ENCODE results near the gene SMARCA4.
A peak's percentile ranks its signal among the peaks of the same experiment; 100 is the strongest.
"Not testable (repeated sequence)": the region's sequence is repeated elsewhere in the genome, so short reads cannot be mapped to it uniquely, and the experiment has no call there.

SMARCA4 gene

DNA sequence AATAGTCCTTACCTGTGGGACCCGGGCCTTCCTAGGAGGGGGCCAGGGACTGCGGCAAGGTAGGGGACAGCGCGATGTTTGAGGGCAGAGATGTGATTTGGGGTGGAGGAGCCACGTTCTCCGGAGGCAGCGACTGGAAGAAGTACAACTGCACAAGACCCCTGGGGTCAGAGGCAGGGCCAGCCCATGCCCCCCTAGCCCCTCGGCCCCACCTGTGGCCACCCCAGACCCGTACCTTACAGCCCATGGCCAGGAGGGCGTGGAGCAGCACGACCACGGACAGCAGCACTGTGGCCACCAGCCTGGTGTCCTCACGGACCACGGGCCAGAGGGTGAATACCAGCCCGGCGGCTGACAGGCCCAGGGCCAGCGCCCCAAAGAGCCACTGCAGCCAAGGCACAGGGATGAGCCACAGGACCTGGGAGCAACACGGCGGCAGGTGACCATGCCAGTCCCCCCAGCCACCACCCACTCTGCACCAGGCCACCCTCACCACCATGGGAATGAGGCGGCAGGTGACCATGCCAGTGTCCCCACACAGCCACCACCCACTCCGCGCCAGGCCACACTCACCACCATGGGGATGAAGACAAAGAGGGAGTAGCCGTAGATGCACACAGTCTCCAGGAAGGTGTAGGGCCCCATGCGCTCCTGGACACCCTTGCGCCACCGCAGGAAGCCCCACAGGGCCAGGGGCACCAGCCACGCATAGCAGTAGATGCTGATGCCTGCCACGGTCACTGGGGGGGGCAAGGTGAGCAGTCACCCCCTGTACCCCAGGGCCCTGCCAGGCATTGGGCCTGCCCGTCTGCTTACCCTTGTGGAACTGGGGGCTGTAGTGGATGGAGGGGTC is 37.3 kb upstream of the SMARCA4 start:
- Mint-ChIP-seq H3K4me1 (peaks cover 18% of the 10 kb centered on the region), H3K4me3 (no peak overlapping the region), H3K27me3 (no peaks in the 10 kb centered on the region), H3K27ac (no peak overlapping the region), H3K9me3 (no peaks in the 10 kb centered on the region)
- ATAC-seq: peak; percentile 10
- DNase-seq: no peak

DNA sequence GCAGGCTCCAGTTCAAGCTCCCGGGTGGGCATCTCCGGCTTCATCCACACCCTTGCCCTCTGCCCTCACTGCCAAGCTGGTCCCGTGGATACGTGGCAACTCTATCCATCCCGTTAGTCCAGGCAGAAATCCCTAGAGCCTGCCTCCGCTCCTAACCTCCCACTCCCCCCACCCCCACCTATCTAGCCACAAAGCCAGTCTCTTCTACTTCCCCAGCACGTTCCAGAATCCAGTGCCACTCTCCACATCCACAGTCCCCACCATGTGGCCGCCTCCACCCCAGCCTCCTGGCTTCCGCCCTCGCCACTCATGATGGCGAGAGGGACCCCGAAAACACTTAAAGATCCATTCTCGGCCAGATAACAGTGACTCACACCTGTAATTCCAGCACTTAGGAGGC is 36.2 kb upstream of the SMARCA4 start:
- H3K27me3 Mint-ChIP-seq: no peaks in the 10 kb centered on the region
- ATAC-seq (no peak), DNase-seq (no peak)
- H3K27ac Mint-ChIP-seq: no peak overlapping the region
- peaks cover 23% of the 10 kb centered on the region for H3K4me1 Mint-ChIP-seq
- no peaks in the 10 kb centered on the region for H3K9me3 Mint-ChIP-seq
- no peak overlapping the region for H3K4me3 Mint-ChIP-seq

DNA sequence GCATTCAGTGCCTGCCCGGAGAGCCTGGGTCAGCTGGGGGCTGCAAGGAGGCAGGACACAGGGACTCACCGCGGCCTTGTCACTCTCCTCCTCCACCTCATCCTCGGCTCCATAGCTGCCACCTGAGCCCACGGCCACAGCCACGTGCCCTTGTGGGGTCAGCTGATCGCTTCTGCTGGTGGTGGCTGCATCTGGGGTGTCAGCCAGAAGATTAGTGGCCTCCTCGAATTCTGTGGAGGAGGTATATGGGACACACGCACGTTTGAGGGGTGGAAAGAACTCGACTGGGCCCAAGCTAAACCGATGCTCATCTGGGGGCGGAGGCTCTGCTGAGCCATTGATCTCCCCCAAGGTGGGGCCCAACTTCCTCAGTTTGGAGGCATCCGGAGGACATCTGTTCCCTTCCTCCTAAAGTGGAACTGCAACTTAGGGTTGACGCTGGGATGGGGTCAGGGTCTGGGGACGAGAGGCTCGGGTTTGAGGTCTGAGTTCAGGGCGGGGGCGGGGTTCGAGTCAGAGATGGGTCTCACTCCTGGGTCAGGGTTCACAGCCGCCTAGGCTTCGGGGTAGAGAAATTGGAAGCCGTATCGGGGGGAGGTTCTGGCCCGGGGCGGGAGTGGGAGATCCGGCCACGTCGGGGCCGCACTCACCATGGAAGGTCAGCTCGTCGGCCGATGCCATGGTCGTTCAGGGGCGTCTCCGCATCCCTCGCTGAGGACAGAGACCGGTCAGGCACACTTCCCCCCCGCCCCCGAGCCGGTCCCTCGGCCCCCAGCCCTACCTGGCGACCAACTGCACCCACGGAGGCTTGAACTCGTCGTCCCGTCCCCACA is 32.9 kb upstream of the SMARCA4 start:
- peaks cover 33% of the 10 kb centered on the region for H3K4me1 Mint-ChIP-seq
- no peaks in the 10 kb centered on the region for H3K27me3 Mint-ChIP-seq
- no peaks in the 10 kb centered on the region for H3K9me3 Mint-ChIP-seq
- H3K27ac Mint-ChIP-seq: peak overlapping the region; percentile 93 to 97
- DNase-seq (no peak), ATAC-seq (peak; percentile 37)
- peak overlapping the region; percentile 95 to 96 for H3K4me3 Mint-ChIP-seq

DNA sequence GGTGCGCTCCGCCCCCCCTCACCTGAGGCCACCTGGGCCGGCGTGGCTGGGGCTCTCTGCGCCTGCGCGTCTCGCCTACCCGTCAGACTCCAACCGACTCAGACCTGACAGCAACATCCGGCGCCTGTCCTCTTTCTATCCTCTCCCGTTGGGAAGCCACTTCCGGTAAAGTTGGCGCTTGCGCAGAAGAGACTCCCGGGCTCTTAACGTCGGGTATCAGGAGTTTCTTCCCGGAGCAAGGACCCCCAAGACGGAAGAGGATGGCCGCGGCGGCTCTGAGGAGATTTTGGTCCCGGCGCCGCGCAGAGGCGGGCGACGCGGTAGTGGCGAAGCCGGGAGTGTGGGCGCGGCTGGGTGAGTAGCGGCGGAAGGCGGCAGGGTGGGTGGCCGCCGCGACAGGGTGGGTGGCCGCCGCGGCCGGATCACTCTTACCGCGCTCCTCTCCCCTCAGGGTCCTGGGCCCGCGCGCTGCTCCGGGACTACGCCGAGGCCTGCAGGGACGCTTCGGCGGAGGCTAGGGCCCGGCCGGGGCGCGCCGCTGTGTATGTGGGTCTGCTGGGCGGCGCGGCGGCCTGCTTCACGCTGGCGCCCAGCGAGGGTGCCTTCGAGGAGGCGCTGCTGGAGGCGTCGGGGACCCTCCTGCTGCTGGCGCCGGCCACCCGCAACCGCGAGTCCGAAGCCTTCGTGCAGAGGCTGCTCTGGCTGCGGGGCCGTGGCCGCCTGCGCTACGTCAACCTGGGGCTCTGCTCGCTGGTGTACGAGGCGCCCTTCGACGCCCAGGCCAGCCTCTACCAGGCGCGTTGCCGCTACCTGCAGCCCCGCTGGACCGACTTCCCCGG is 32.0 kb upstream of the SMARCA4 start, which contains the start of the genes TIMM29 and YIPF2:
Gene TIMM29, plus strand, starts transcription at position 249 of the 839 bp plus-strand sequence. Its CDS starts 12 bp downstream, at position 261.
Gene YIPF2, minus strand, starts transcription at position 77 of the 839 bp plus-strand sequence. CDS start 229 bp downstream, outside the sequence.
- Mint-ChIP-seq H3K4me3 (peak within 1 kb of the TSS; percentile 95 to 96), H3K27me3 (no peaks in the 10 kb centered on the region), H3K4me1 (peaks cover 33% of the 10 kb centered on the region), H3K27ac (peak within 1 kb of the TSS; percentile 93 to 97), H3K9me3 (no peaks in the 10 kb centered on the region)
- peak; percentile 92 to 96 for DNase-seq
- ATAC-seq: peak; percentile 94

DNA sequence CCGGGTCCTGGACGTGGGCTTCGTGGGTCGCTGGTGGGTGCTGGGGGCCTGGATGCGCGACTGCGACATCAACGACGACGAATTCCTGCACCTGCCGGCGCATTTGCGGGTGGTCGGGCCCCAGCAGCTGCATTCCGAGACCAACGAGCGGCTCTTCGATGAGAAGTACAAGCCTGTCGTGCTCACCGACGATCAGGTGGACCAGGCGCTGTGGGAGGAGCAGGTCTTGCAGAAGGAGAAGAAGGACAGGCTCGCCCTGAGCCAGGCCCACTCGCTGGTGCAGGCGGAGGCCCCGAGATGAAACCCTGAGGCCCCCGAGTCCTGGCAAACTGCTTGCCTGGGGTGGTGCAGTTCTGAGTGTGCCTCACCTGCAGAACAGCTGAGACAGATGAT is 31.4 kb upstream of the SMARCA4 start:
- H3K4me3 Mint-ChIP-seq: peak overlapping the region; percentile 95 to 96
- no peak for ATAC-seq
- DNase-seq: no peak
- no peaks in the 10 kb centered on the region for H3K9me3 Mint-ChIP-seq
- H3K4me1 Mint-ChIP-seq: peaks cover 29% of the 10 kb centered on the region
- H3K27ac Mint-ChIP-seq: peak overlapping the region in 1 of 2 donors; percentile 54
- no peaks in the 10 kb centered on the region for H3K27me3 Mint-ChIP-seq

DNA sequence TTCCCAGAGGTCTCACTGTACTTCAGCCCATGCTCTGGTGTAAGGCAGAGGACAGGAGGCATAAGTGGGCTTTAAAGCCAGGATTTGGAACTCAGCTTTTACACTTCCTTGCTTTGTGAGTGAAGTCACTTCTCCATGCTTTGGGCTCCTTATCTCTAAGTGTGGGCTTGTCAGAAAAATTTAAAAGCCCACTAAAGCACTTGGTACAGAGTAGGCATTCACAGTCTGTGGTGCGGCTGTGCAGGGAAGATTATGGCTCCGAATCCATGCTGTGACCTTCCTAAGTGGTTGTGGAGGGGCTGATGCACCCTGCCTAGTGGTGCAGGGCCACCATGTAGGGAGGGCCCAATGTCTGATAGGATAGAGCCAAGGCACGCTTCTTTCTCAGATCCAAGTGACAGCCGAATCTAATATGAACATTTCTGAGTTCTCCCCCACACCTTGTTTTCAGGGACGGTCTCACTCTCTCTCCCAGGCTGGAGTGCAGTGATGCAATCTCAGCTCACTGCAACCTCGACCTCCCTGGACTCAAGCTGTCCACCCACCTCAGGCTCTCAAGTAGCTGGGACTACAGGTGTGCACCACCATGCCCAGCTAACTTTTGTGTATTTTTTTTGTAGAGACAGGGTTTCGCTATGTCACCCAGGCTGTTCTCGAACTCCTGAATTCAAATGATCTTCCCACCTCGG is 25.3 kb upstream of the SMARCA4 start:
- Mint-ChIP-seq H3K9me3 (no peaks in the 10 kb centered on the region), H3K27me3 (no peaks in the 10 kb centered on the region)

DNA sequence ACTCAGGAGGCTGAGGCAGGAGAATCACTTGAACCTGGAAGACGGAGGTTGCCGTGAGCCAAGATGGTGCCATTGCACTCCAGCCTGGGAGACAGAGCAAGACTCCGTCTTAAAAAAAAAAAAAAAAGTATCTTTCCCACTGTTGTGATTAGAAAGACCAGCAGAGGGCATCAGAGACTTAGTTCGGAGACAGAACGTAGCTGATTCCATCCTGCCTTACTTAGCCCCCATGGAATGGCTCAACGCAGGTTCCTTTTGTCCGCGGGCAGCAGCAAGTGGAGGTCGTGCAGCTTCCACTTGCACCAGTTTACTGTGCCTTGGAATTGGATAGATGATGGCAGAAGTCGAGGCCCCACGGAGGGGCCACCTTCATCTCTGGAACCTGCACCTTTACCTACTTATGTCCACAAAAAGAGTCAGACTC is 24.2 kb upstream of the SMARCA4 start:
- Mint-ChIP-seq H3K27me3 (no peaks in the 10 kb centered on the region), H3K4me1 (peaks cover 8% of the 10 kb centered on the region), H3K9me3 (no peaks in the 10 kb centered on the region), H3K4me3 (peak overlapping the region in 1 of 2 donors; percentile 51), H3K27ac (no peak overlapping the region)
- DNase-seq (peak; percentile 28 to 49), ATAC-seq (peak; percentile 80)

More for the DNA sequence above, 25.3 kb upstream of the SMARCA4 start:
- H3K4me1 Mint-ChIP-seq: peaks cover 15% of the 10 kb centered on the region
- DNase-seq (no peak), ATAC-seq (no peak)
- no peak overlapping the region for H3K27ac Mint-ChIP-seq
- H3K4me3 Mint-ChIP-seq: no peak overlapping the region

DNA sequence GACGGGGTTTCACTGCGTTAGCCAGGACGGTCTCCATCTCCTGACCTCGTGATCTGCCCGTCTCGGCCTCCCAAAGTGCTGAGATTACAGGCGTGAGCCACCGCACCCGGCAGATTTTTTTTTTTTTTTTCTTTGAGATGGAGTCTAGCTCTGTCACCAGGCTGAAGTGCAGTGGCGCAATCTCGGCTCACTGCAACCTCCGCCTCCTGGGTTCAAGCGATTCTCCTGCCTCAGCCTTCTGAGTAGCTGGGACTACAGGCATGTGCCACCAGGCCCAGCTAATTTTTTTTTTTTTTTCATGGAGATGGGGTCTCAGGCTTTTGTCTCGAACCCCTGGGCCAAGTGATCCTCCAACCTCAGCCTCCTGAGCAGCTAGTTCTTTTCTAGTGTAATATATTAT is 19.2 kb upstream of the SMARCA4 start:
- H3K4me3 Mint-ChIP-seq, DNase-seq, H3K27me3 Mint-ChIP-seq, H3K9me3 Mint-ChIP-seq, H3K27ac Mint-ChIP-seq: not testable (repeated sequence)
- peaks cover 15% of the 10 kb centered on the region for H3K4me1 Mint-ChIP-seq
- ATAC-seq: peak; percentile 8

DNA sequence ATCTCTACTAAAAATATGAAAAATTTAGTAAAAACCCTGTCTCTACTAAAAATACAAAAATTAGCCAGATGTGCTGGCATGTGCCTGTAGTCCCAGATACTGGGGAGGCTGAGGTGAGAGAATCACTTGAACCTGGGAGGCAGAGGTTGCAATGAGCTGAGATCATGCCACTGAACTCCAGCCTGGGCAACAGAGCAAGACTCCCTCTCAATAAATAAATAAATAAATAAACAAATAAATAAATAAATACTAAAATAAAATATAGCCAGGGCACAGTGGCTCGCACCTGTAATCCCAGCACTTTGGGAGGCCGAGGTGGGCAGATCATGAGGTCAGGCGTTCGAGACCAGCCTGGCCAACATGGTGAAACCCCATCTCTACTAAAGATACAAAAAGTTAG is 17.4 kb upstream of the SMARCA4 start:
- H3K9me3 Mint-ChIP-seq, H3K4me3 Mint-ChIP-seq, DNase-seq, H3K27me3 Mint-ChIP-seq, ATAC-seq, H3K27ac Mint-ChIP-seq: not testable (repeated sequence)
- H3K4me1 Mint-ChIP-seq: peaks cover 11% of the 10 kb centered on the region

DNA sequence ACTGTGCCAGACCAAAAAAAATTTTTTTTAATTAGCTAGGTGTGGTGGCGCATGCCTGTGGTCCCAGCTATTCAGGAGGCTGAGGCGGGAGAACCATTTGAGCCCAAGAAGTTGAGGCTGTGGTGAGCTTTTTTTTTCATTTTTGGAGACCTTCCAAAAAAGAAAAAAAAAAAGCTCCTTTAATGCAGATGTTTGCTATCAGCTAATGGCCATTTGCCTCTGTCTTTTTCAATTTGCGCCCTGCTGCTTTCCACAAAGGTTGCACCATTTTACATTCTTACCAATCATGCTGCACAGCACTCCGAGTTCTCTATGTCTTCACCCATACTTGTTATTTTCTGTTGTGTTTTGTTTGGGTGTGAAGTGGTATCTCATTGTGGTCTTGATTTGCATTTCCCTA is 15.6 kb upstream of the SMARCA4 start:
- DNase-seq (no peak), ATAC-seq (no peak)
- Mint-ChIP-seq H3K27ac (no peak overlapping the region), H3K4me3 (no peak overlapping the region), H3K9me3 (no peaks in the 10 kb centered on the region), H3K27me3 (no peaks in the 10 kb centered on the region), H3K4me1 (peaks cover 11% of the 10 kb centered on the region)

DNA sequence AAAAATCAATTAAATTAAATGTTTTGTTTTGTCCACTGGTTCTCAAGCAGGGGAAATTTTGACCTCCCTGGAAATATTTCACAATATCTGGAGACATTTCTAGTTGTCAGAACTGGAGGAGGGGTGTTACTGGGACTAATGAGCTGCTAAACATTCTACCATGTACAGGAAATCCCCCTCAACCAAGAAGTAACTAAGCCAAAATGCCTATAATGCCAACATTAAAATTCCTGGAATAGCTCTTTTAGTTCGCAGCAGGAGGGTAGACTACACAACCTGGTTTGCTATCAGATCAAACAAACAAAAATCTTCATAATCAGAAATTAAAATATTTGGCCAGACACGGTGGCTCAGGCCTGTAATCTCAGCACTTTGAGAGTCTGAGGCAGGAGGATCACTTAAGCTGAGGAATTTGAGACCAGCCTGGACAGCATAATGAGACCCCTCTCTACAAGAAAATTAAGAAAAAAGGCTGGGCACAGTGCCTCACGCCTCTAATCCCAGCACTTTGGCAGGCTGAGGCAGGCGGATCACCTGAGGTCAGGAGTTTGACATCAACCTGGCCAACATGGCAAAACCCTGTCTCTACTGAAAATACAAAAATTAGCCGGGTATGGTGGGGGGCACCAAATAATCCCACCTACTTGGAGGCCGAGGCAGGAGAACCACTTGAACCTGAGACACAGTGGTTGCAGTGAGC is 13.7 kb upstream of the SMARCA4 start:
- ATAC-seq (no peak), DNase-seq (no peak)
- H3K27me3 Mint-ChIP-seq: no peaks in the 10 kb centered on the region
- peak overlapping the region in 1 of 2 donors; percentile 34 for H3K27ac Mint-ChIP-seq
- H3K4me1 Mint-ChIP-seq: peaks cover 8% of the 10 kb centered on the region
- no peak overlapping the region for H3K4me3 Mint-ChIP-seq
- no peaks in the 10 kb centered on the region for H3K9me3 Mint-ChIP-seq

DNA sequence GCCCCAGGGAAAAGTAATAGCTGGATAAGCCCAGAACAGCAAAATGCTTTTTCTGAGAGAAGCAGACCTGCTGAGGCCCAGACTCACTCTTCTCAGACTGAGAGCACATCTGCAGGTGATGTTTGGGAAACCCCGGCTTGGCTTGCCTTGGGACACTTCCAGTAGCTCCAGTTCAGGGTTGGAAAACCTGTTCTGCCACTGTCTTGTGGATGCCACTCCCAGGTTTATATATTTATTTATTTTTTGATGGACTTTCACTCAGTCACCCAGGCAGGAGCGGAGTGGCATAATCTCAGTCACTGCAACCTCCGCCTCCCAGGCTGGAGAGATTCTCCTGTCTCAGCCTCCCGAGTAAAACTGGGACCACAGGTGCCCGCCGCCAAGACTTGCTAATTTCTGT is 8.0 kb upstream of the SMARCA4 start:
- Mint-ChIP-seq H3K9me3 (no peaks in the 10 kb centered on the region), H3K27ac (no peak overlapping the region), H3K27me3 (no peaks in the 10 kb centered on the region), H3K4me1 (peaks cover 7% of the 10 kb centered on the region), H3K4me3 (no peak overlapping the region)
- ATAC-seq (no peak), DNase-seq (no peak)

DNA sequence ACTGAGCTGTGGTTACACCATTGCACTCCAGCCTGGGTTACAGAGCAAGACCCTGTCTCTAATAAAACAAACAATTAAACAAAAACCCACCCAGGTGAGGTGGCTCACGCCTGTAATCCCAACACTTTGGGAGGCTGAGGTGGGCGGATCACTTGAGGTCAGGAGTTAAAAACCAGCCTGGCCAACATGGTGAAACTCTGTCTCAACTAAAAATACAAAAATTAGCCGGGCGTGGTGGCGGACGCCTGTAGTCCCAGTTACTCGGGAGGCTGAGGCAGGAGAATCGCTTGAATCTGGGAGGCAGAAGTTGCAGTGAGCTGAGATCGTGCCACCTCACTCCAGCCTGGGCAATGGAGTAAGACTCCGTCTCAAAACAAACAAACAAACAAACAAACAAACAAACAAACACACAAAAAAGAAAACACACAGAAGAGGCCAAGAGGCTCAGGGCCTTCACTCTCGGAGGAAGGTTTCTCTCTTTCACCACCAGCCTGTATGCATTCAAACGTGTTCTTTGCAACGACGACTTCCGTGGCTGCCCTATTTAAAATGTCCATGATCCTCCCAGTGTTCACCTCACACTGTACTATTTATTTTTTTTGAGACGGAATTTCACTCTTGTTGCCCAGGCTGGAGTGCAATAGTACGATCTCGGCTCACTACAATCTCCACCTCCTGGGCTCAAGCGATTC is 1.4 kb upstream of the SMARCA4 start:
- peaks cover 42% of the 10 kb centered on the region for H3K4me1 Mint-ChIP-seq
- DNase-seq, H3K9me3 Mint-ChIP-seq, ATAC-seq, H3K27me3 Mint-ChIP-seq: not testable (repeated sequence)
- peak overlapping the region; percentile 91 to 96 for H3K4me3 Mint-ChIP-seq
- H3K27ac Mint-ChIP-seq: peak overlapping the region in 1 of 2 donors; percentile 99
